HPDE6-E6E7 (cell line): Measurements from ENCODE around the gene ENTPD3.

Experiments
- DNase-seq: peaks from one replicate; pipeline ENCODE4 v3.0.0; 2011; ENCODE audit warnings: missing footprints; ENCODE audit errors: extremely low spot score

The ENTPD3 gene

DNA sequence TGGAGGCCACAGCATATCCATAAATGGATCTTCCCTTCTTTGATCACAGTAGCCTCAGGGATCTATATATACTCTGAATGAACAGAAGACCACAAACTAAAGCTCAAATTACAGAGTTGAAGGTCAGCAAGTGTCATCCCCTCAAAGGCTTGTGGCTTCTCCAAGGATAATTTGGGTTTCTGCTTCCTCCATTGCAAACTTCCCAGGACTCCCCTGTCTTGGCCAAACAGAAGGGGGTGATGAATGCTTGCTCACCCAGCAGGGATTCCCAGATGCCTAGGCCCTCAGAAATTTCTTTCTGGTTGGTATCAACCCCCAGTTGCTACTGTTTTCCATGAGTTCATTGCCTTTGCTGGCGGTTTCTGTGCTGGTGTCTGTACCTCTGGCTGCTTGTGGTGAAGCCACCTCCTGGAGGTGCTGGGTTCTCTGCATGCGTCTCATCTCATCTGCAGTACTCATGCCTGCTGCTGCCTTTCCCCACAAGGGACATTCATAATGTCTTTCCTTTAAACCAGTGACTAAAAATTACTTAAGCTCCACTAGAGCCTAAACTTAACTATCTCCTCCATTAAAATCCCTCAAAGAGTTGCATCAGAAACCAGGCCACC, 17.7 kb downstream of the ENTPD3 start:
- DNase-seq: no peak

- DNase-seq: no peak
Measured at GRCh38 chr3:40407007-40407406, 20.0 kb downstream of the ENTPD3 start.

DNA sequence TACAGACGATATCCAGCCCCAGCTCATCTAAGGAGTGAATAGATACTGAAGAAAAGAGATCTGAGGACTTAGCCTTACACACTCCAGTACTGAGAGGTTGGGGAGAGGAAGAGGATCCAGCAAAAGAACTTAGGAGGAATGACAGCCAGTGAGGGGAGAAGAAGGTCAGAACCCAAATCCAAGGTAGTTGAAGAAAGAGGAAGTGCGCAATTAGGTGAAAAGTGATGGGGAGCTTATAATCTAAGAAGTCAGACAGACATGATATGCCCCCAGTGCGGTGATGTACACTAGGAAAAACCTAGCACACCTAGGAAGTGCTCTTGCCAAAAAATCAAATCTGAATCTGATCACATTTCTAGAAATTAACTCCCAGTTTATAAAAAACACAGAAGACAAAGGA, 20.6 kb downstream of the ENTPD3 start:
- DNase-seq: no peak

GRCh38 chr3:40414270-40414669, 27.3 kb downstream of the ENTPD3 start:
- no peak for DNase-seq

DNA sequence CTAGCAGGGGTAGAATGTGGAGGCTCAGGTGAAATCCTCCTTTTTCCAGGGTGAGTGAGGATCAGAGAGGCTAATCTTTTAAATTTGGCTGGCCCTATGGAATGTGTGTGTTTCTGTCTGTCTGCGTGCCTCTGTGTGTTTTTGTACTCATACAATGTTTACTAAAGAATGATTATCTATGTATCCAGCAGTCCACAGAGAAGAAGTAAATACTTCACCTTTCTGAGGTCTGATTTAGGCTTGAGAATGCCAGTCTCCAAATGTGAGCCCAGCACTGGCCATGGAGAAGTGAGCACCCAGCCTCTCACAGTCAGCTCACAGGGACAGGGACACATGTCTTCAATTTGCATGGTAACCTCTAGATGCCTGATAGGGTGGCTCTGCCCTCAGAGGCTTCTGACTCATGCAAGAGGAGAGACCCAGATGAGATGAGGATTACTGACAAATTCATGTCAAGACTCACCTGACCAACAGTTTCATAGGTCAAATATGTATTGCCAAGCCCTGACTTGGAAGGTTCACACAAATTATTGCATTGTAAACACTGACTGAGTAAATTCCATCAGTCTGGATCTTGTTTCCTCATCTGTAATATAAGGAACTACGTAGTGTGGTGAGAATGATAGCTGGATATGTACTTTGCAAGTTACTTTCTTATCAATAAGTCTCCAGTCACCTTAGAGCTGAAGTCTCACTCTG, 31.0 kb downstream of the ENTPD3 start:
- DNase-seq: peak; percentile 58

- no peak for DNase-seq
Measured at GRCh38 chr3:40422861-40423260, 35.9 kb downstream of the ENTPD3 start.

DNA sequence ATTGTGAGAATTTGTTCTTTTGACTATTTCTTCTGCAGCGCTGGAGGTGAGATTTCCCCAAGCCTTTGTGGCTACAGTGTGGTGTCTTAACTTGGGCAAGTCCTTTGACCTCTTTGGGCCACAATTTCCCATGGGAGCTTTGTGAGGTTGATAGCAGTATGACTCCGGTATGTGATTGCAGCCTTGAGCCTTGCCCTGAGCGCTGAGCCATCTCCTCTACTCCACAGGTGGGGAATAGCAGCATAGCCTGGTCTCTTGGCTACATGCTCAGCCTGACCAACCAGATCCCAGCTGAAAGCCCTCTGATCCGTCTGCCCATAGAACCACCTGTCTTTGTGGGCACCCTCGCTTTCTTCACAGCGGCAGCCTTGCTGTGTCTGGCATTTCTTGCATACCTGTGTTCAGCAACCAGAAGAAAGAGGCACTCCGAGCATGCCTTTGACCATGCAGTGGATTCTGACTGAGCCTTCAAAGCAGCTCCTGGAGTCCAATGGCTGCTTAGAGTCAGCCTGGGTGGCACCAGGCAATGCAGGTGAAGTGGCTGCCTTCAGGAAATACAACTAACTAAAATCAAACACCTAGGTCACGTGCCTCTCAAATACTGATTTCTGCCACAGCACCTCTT, 40.2 kb downstream of the ENTPD3 start:
- DNase-seq: no peak

DNA sequence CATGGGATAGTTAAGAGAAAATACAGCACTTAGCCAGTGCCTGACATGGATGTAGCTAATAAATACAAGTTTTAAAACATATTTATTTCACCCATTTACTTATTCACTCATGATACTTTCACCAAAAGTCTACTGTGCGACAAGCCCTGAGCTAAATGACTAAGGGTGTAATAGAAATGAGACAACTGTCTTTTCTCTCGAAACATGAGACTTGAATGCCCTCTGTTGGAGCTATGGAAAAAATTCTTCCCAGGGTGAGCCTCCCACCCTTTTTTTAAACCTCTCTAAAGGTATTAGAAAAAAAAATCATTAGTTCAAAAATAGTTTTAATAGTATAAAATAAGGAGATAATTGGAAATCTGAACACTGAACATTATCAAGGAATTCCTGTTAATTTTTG, 45.8 kb downstream of the ENTPD3 start:
- no peak for DNase-seq

DNA sequence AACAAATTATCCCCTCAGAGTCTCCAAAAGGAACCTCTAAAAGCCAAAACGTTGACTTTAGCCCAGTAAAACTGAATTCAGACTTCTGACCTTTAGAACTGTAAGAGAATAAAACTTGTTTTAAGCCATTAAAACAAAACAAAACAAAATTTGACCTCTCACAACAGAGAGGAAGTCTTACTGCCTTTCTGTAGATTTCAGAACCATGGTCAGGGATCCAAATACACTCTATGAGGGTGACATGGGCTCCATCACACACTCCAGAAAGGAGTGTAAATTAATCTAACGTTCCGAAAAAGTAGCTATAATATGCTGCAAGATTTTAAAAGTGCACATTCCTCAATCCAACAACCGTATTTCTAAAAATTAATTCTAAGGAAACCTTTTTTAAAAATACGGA, 50.9 kb downstream of the ENTPD3 start:
- no peak for DNase-seq

DNA sequence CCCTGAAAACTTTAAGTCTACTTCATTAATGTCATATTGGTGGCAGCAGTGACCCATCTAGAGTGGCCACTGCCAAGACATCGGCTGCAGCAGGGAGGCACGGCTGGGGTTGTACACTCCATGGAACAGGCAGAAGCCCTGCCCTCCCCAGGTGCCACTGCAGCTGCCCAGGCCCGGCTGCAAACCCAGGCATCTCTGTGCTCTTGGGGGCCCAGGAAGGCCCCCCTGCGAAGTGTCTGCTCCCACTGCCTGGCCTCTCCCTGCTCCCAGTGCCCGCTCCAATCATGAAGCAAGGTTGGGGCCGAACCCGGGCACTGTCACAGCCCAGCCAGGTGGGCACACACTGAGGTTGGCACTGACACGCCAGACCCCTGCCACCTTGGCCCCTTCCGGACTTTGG, 58.1 kb downstream of the ENTPD3 start:
- DNase-seq: no peak

DNA sequence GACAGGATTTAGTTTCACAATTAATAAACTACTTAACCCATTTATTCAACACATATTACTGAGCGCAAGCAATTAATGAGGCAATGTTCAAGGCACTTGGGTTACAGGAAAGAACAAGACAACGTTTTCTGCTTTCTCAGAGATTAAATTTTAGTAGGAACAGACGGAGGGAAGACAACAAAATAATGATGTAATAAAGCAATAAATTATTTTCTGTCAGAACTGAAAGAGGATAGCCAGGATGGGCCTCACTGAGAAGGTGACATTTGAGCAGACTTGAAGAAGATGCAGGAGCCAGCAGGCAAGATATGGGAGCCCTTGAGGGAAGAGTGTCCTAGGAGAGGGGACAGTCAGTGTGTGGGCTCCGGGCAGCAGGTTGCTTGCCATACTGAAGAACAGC, 58.9 kb downstream of the ENTPD3 start:
- DNase-seq: no peak

GRCh38 chr3:40450438-40450837, 63.5 kb downstream of the ENTPD3 start:
- DNase-seq: no peak

DNA sequence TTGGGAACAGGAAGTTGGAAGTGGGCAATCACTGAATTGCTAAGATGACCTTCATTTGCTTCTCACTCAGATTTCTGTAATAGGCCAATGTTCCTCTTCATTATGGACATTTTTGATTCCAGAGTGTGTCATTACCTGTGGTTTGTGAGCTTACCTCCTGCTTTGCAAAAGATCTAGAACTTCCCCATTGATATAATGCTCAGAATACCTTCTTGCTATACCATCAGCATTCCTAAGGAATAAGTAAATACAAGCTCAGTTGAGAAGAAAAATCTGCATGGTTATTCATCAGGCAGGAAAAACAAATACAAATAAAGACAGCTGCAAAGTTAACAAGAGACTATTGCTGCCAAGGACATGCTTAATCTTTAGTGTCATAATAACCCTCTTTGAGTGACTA, 64.6 kb downstream of the ENTPD3 start:
- no peak for DNase-seq

DNA sequence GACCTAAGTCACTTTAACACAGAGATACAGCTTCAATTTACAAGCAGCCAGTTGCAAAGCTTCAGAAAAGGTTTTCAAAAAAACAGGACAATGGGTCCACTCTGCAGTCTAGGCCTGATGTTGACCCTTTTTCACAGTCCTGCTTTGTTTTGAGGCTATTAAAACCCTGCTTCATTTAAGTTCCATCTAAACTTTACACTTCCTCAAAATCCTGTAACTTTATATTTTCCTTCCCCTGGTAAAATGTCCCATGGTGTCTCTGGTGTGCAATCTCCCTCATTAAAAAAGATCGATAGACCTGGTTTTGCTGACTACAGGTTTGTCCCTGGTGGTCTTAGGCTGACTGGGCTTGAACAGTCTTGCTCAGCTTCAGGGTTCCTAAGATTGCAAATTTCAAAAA, 65.1 kb downstream of the ENTPD3 start:
- no peak for DNase-seq

- no peak for DNase-seq
Measured at GRCh38 chr3:40452562-40452875, 65.5 kb downstream of the ENTPD3 start.

DNA sequence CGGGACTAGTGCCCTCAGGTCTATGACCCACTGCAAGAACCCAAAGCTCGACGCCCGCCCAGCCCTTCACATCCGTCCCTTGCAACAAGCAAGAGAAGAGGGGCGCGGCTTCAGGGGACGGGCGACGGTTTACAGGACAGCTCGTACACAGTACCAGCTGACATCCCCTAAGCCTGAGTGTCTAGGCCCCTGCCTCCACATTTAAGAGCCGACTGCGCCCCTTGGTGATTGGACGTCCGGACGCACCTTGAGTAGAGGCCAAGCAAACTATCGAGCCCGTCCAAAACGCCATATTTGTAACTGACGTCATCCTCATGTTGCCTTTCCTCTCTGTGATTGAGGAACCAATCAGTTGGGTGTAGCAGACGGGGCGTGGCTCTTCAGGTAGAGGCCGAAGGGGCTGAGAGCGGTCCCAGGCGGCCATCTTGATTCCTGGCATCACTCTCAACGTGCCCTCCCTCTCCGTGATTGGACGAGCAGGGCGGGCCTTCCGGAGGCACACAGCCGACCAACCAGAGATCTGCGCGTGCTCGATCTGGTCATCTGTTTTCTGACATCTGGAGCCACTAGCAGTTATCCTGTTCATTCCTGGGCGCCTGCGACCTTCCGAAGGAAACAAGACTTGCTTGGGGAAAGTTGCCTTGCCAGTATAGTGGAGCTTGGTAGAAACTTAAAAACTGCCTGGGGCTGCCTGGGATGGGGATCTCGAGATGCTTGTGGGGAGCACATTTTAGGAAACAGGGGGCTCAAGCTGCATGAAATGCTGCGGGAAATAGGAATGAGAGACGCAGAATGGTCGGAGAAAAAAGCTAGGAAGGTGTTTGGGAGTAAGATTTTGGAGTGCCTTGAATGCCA, 66.1 kb downstream of the ENTPD3 start:
- peak; percentile 85 for DNase-seq

DNA sequence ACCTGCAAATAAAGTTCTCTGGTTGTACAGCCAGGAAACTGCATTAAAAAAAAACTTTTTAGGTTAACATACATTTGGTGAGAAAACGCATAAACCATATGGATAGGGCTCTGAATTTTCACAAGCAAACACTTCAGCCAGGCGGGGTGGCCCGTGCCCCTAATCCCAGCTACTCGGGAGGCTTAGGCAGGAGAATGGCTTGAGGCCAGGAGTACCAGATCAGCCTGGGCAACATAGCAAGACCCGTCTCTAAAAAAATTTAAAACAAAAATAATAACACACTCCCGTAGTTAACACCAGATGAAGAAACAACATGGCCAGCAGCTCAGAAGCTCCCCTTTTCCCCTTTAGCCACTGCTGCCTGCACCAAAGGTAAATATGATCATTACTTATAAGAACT, 66.9 kb downstream of the ENTPD3 start:
- no peak for DNase-seq

DNA sequence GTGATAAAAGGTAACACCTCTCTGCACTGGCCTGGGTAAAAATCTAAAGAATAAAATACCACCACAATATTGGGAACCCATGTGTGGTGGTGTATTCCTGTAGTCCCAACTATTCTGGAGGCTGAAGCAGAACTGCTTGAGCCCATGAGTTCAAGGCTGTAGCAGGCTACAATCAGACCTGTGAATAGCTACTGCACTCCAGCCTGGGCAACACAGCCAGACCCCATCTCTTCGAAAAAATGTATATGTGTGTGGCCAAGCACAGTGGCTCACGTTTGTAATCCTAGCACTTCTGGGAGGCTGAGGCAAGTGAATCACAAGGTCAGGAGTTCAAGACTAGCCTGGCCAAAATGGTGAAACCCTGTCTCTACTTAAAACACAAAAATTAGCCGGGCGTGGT, 68.3 kb downstream of the ENTPD3 start:
- no peak for DNase-seq

DNA sequence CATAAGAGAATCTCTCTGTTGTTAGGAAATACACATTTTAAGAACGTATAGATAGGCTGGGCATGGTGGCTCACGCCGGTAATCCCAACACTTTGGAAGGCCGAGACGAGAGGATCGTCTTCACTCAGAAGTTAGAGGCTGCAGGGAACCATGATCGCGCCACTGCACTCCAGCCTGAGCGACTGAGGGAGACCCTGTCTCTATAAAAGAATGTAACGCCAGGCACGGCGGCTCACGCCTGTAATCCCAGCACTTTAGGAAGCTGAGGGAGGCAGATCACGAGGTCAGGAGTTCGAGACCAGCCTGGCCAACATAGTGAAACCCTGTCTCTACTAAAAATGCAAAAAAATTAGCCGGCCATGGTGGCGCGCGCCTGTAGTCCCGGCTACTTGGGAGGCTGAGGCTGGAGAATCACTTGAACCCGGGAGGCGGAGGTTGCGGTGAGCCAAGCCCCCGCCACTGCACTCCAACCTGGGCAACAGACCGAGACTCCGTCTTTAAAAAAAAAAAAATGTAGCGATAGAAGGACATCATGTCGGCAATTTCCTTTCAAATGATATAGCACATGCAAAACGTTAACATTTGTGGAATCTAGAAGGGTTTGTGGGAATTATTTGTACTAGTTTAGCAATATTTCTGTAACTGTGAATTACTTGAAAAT, 69.4 kb downstream of the ENTPD3 start:
- no peak for DNase-seq

- DNase-seq: peak; percentile 48
Measured at GRCh38 chr3:40456940-40457823, 70.2 kb downstream of the ENTPD3 start, which contains the start of gene RPL14. TSS of gene RPL14 (plus strand) at chr3:40457339. CDS start at chr3:40457472, 133 bp downstream.

GRCh38 chr3:40458473-40458872, 71.5 kb downstream of the ENTPD3 start:
- DNase-seq: no peak
